HFFc6 (cell line): ENCODE data around the gene SFPQ. TPM values are rescaled to one million over a fixed set of nuclear protein-coding genes. Genes with fewer than 3 reads are reported as not detected.

ENCODE experiments used
- DNase-seq: peaks from one replicate; pipeline ENCODE4 v3.0.0-alpha.2; 2018
- H3K27ac Mint-ChIP-seq: 2 replicates; pipeline ENCODE4 v1.8.0; 2020; ENCODE audit warnings: mild to moderate bottlenecking, mixed read lengths
- H3K27me3 Mint-ChIP-seq: 2 replicates; pipeline ENCODE4 v1.8.0; 2021; ENCODE audit warnings: mild to moderate bottlenecking, moderate library complexity, mixed read lengths; ENCODE audit not compliant: insufficient read depth
- H3K36me3 Mint-ChIP-seq: 2 replicates; pipeline ENCODE4 v1.8.0; 2021; ENCODE audit warnings: low read depth, mixed read lengths
- H3K4me1 Mint-ChIP-seq: 2 replicates; pipeline ENCODE4 v1.8.0; 2020; ENCODE audit warnings: low read depth, mixed read lengths
- H3K4me3 Mint-ChIP-seq: 2 replicates; pipeline ENCODE4 v1.8.0; 2020; ENCODE audit warnings: mild to moderate bottlenecking, moderate library complexity, mixed read lengths
- H3K9me3 Mint-ChIP-seq: 2 replicates; pipeline ENCODE4 v1.8.0; 2020; ENCODE audit warnings: mild to moderate bottlenecking, mixed read lengths
- total RNA-seq, 6 experiments: library from RNA; stranded (reverse); fragmentation: NEBNext Ultra II Directional; extraction: Animal tissue kit (Norgen Biotek cat#: 25700); gene quantifications; 2 replicates in 1 of 6; 3 replicates in 5 of 6; pipeline ENCODE4 v1.2.3, GENCODE V29; 2021
- TF ChIP-seq, protein P1 (sequence below): fragments of 200-600 bp; sonication (generic); IDR thresholded peaks from 2 replicates; pipeline ENCODE4 v1.5.0; 2021; ENCODE audit warnings: antibody characterized with exemption, mild to moderate bottlenecking

Gene SFPQ
- total RNA-seq, 6 experiments from 2014 or later = 144 to 254 (median 222) TPM

DNA sequence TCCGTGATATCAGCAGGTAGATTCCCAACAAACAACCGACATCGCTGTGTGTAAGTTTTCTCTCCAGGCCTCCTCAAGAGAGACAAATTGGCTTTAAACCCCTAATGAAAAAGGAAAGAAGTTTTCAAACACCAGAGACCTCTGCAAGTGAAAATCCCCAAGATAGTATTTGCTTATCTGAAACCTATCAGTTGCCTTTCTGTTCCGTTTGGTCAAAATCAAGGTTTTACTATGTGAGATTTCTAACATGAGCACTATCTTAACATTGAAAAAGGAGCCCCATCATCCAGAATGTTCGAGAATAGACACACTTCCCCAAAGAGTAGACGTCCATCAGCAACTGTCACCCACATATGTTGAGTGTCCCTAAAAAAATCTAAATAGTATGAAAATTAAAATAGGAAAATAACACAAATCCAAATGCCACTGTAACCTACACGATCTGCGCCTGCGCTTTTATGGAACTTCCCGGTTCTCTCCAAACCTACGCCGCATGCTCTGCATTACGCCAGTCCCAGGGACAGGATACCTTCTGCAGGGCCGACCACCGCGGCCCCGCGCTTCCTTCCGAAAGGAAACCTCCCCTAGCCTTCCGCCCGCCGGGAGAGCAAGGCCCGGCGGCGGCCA is 1.4 kb downstream of the SFPQ start:
- no peak for DNase-seq
- peaks cover 64% of the 10 kb centered on the region for H3K4me1 Mint-ChIP-seq
- TF ChIP-seq, protein P1, sequence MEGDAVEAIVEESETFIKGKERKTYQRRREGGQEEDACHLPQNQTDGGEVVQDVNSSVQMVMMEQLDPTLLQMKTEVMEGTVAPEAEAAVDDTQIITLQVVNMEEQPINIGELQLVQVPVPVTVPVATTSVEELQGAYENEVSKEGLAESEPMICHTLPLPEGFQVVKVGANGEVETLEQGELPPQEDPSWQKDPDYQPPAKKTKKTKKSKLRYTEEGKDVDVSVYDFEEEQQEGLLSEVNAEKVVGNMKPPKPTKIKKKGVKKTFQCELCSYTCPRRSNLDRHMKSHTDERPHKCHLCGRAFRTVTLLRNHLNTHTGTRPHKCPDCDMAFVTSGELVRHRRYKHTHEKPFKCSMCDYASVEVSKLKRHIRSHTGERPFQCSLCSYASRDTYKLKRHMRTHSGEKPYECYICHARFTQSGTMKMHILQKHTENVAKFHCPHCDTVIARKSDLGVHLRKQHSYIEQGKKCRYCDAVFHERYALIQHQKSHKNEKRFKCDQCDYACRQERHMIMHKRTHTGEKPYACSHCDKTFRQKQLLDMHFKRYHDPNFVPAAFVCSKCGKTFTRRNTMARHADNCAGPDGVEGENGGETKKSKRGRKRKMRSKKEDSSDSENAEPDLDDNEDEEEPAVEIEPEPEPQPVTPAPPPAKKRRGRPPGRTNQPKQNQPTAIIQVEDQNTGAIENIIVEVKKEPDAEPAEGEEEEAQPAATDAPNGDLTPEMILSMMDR = no peak
- peaks cover 52% of the 10 kb centered on the region for H3K36me3 Mint-ChIP-seq
- H3K9me3 Mint-ChIP-seq = no peaks in the 10 kb centered on the region; the same call in 1 of the 2 replicates
- peak overlapping the region; percentile 76 for H3K27ac Mint-ChIP-seq
- H3K27me3 Mint-ChIP-seq = peaks cover 15% of the 10 kb centered on the region
- peak overlapping the region; percentile 99 for H3K4me3 Mint-ChIP-seq

DNA sequence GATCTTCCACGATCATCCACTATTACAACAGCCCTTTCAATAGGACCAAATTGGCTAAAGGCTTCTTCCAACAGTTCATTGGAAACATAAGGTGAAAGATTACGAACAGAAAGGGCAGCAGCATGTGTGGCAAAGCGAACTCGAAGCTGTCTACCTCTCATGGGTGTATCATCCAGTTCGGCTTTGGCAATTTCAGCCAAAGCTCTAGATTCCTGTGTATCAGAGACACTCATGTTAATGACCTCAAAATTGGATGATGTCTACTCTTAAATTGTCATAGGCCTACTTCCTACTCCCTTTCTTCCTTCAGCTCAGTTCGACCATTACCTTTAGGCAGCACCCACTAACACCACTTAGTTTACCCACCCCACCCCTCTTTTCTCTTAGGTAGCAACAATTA is 2.2 kb downstream of the SFPQ start:
- no peak for DNase-seq
- H3K36me3 Mint-ChIP-seq = peaks cover 60% of the 10 kb centered on the region
- peak overlapping the region; percentile 99 for H3K4me3 Mint-ChIP-seq

DNA sequence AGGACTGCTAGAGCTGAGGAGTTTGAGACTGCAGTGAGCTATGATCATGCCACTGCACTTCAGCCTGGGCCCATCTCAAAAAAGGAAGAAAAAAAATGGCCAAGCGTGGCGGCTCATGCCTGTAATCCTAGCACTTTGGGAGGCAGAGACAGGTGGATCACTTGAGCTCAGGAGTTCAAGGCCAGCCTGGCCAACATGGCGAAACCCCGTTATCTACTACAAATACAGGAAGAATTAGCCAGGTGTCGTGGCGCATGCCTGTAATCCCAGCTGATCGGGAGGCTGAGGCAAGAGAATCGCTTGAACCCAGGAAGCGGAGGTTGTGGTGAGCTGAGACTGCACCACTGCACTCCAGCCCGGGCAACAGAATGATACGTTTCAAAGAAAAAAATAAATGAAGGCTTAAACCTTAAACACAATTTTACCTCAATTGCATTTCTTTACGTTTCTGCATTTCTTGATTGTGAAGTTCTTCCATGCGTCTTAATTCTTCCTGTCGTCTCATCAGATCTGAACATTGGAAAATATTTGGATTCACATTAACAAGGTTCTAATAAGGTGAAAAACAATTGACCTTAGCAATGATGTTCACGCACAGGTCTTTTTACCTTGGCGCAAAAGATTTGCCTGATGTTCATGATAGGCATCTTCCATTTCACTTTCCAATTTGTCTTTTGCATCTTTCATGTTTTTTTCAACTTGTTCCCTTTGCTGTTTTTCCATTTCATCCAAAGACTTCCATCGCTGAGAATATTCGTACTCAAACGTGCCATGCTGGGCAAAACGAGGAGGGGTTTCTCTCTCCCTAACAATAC is 4.2 kb downstream of the SFPQ start:
- TF ChIP-seq, protein P1 = no peak
- Mint-ChIP-seq H3K27ac (peak overlapping the region; percentile 76), H3K36me3 (peaks cover 80% of the 10 kb centered on the region), H3K9me3 (no peaks in the 10 kb centered on the region; the same call in 1 of the 2 replicates), H3K4me1 (peaks cover 71% of the 10 kb centered on the region), H3K27me3 (peaks cover 15% of the 10 kb centered on the region), H3K4me3 (peak overlapping the region; percentile 99)
- no peak for DNase-seq

More for the DNA sequence above, 2.2 kb downstream of the SFPQ start:
- peaks cover 67% of the 10 kb centered on the region for H3K4me1 Mint-ChIP-seq
- TF ChIP-seq, protein P1 = no peak
- H3K9me3 Mint-ChIP-seq = no peaks in the 10 kb centered on the region; the same call in 1 of the 2 replicates
- H3K27me3 Mint-ChIP-seq = peaks cover 15% of the 10 kb centered on the region
- peak overlapping the region; percentile 76 for H3K27ac Mint-ChIP-seq

- Mint-ChIP-seq H3K9me3 (no peaks in the 10 kb centered on the region; the same call in 1 of the 2 replicates), H3K27me3 (peaks cover 12% of the 10 kb centered on the region), H3K27ac (peak overlapping the region; percentile 42), H3K4me3 (peak overlapping the region; percentile 1), H3K36me3 (peaks cover 88% of the 10 kb centered on the region), H3K4me1 (peaks cover 74% of the 10 kb centered on the region)
- no peak for DNase-seq
- TF ChIP-seq, protein P1 = no peak
Measured at GRCh38 chr1:35187816-35188342, 5.1 kb downstream of the SFPQ start.

GRCh38 chr1:35186239-35186638 is 6.7 kb downstream of the SFPQ start:
- peaks cover 96% of the 10 kb centered on the region for H3K36me3 Mint-ChIP-seq
- TF ChIP-seq, protein P1 = no peak
- H3K27ac Mint-ChIP-seq = peak overlapping the region; percentile 46
- H3K27me3 Mint-ChIP-seq = peaks cover 5% of the 10 kb centered on the region; the same call in 1 of the 2 replicates
- peaks cover 87% of the 10 kb centered on the region for H3K4me1 Mint-ChIP-seq
- H3K4me3 Mint-ChIP-seq = peak overlapping the region; percentile 49
- DNase-seq = no peak
- no peaks in the 10 kb centered on the region; the same call in 1 of the 2 replicates for H3K9me3 Mint-ChIP-seq
